ENCODE measurements around the gene ENDOU.
A peak's percentile ranks its signal among the peaks of the same experiment; 100 is the strongest.

ENDOU gene

DNA sequence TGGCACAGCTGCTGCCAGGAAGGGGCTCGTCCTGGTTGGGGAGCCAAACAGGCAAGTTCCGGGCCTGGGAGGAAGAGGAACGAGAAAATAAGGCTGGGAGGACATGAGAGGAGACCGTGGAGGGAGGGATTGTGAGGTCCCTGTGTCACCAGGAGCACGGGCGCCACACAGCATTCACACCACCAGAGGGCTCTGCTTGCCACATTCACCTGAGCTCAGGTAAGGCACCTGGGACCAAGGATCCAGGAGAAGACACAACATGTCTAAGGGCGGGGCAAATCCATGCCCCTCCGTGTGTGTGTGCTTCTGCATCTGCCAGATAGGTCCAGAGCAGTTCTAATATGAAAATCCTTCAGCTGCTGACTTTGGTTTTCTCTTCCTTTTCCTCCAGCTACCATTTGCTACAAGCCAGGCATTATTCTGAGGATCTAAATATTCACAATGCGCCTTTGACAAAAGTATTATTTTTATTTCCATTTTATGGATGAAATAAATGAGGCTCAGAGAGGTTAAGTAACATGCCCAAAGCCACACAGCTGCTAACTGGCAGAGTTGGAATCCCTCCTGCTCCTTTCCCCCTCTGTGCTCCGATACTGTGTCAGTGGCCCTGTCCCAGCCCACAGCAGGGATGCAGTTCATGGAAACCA is 18.8 kb upstream of the ENDOU start:
- no peak for DNase-seq (ENCODE audit: low read depth)

- DNase-seq (ENCODE audit: low read depth), result no peak
Observed at GRCh38 chr12:47743311-47743860, 18.1 kb upstream of the ENDOU start.

DNA sequence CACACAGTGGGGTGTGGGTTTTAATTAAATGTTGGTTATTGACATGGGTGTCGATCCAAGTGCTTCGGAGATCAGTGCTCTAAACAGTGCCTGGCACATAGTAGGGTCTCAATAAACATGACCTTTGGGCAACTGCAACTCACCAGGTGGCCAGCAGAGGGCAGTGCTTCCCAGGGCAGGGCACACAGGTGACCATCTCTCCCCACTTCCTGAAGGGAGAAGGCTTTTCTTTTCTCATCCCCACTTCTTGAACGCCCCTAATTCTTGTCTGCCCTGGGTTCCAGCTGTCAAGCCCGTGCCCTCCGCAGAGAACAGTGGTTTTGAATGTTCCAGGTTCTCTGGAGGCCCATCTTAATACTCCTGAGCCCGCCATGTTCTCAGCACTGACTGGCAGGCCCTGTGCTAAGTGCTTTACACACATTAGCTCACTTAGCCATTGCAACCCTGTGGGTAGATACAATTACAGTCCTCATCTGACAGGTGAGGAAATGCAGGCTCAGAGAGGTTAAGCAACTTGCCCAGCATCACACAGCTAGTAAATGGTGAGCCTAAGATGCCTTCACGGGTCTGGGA is 17.0 kb upstream of the ENDOU start:
- DNase-seq (ENCODE audit: low read depth), result no peak

- DNase-seq (ENCODE audit: low read depth), result no peak
Observed at GRCh38 chr12:47741340-47741703, 16.0 kb upstream of the ENDOU start.

GRCh38 chr12:47740606-47741339 is 15.5 kb upstream of the ENDOU start:
- DNase-seq (ENCODE audit: low read depth), result no peak

GRCh38 chr12:47739979-47740378 is 14.7 kb upstream of the ENDOU start:
- no peak for DNase-seq (ENCODE audit: low read depth)

- DNase-seq (ENCODE audit: low read depth), result no peak
Observed at GRCh38 chr12:47739297-47739696, 14.0 kb upstream of the ENDOU start.

DNA sequence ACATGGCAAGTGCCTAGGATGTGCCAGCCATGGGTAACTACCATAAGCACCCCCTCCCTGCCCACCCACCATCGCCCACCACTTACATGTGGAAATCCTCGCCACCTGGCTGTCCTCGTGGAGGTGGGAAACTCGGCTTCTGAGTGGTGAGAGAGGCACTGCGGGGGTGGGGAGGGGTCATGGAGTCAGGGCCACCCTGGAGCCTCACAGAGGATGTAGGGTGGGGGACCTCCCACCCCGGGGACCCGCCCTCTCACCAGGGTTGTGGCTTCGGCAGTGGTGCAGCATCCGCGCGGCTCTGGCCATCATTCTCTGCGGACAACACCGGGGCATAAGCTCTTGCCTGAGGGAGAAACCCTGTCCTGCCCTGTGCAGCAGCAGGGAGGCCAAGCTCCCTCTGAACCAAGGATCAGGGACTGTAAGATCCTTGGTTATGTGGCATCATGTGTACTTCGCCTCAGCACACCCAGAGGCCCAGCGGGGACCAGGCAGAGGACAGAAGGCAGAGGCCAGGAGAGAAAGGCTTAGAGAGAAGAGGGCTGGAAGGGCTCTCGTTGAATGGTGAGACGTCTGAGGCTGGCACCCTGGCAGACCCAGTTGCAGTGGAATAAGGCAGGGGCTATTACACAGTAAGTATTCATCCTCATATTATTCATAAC is 12.8 kb upstream of the ENDOU start:
- no peak for DNase-seq (ENCODE audit: low read depth)

DNA sequence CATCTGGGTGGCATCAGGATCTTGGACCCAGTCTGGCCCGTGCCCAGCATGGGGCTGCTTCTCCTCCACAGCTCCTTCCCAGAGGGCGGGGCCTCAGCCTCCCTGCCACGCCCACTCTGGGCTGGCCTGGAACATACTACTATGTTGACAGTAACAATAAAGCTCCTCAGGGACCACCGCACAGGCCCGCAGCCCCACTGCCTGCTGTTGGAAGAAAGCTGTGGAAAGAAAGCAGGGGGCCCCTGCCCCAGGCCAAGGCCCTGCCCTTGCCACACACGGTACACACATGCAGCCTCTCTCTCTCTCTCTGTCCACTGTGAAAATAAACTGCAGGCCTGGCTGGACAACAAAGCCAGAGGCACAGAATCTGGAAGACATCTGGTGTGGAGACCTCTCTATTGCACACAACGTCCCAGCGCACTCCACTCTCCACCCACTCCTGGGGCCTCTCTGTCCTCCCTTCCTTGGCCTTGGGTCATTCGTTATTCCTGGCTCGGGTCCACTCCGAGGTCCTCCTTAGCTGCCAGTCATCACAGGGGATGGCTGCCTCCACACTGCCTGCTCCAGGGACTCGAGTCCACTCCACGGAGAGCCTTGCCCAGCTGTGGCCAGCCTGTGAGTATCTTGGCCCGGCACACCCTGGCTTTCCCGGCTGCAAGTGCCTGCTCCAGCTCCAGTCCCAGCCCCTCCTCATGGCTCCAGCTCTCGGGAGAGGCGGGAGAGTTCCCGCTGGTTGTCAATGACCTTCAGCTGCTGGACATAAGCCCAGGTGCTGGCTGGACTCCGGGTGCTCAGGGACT is 11.8 kb upstream of the ENDOU start:
- DNase-seq (ENCODE audit: low read depth), result peak; percentile 43

DNA sequence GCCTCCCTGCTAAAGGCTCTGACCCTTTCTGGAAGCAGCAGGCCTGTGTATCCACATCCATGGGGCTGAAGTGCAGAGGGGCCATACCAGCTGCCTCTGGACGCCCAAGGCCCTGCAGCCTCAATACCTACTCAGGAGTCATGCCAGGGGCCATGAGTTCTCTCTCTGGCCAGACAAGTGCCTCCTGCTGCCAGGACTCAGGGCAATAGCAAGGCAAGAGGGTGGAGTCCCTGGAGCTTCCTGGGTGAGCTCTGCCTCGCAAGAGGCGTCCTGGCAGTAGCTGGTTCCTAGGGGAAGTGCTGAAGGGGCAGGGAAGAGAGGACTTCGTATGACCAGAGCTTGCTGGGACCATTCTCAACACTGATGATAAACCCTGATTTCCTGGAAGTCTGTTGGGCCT is 10.9 kb upstream of the ENDOU start:
- no peak for DNase-seq (ENCODE audit: low read depth)

- DNase-seq (ENCODE audit: low read depth), result no peak
Observed at GRCh38 chr12:47735649-47736048, 10.4 kb upstream of the ENDOU start.

DNA sequence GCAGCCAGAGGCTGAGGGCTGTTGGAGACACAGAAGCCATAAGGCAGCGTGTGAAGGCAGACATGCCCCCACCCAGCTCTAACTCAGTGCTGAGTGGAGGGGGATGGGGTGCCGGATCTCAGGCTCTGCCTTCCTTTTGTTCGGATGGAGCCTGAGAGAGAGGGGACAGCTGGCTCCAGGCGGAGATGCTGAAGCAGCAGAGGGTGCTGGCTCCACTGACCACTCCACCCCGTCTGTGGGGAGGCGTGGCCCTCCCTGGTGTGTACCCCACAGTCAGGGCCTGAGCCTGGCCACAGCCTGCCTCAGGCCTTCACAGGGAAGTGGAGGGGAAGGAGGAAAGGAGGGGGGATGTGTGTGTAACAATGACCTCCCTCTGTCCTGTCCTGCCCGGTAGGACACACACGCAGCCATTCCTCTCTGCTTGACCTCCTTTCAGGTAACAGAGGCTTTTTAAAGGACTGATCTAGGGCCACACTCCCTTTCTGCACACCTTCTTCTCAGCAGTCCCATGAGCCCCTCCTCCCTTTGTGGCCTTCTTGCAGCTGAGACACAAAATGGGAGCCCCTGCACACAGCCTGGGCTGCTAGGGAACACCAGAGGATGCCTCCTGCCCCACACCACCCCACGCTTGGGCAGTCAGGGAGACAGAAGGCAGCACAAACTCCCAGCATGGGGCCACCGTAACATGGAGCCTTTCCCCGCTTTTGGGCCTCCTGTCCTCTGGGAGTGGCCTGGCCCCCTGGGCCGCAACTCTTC is 9.6 kb upstream of the ENDOU start:
- DNase-seq (ENCODE audit: low read depth), result no peak

DNA sequence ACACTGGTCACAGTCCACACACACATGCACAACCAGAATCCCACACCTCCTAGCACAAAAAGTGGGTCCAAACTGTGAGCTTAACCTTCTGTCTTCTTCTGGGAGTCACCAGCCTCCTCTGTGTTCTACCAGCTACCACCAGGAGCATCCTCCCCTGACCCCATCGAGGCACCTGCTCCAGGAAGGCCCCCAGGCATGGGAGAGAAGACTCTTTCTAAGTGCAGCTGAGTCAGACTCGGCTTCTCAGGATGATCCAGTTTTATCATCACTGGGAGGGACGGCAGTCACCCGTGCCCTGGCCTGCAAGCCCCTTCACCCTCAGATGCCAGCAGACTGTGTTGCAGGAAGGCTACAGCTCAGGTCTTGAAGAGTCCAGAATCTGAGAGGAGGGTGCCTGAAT is 7.9 kb upstream of the ENDOU start:
- no peak for DNase-seq (ENCODE audit: low read depth)

DNA sequence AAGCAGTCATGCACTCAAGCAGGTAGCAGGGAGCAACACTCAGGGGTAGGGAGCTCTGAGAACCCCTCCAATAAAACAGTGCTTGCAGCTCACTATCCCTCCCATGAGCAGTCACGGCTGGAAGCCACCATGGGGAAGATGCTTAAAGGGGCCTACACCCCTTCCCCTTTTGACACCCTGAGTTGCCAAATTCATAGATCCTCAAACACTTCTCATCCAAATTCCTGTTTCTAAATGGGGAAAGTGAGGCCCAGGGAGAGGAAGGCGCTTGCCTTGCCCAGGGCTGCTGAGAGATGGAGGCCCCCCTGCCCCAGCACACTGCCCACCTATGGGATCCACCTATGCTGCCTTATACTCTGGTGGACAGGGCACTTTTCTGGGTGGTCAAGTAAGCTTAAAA is 7.2 kb upstream of the ENDOU start:
- no peak for DNase-seq (ENCODE audit: low read depth)

DNA sequence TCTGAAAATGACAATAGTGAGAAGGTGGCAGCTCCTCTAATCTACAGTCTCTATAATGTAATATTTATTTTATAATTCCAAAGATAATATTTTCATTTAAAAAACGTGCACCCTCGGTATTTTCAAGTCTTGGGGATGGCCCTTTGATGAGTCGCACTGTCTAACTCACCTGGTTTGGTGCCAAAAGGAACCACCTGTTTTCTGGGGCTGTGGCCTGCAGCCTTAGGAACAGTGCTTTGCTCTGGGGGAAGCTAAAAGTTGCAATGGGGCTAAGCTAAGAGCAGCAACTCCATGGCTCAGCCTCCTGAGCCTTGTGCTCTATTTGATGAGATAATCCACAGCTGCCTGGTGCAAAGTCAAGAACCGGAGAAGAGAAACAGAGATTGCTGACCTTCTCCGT is 6.4 kb upstream of the ENDOU start:
- no peak for DNase-seq (ENCODE audit: low read depth)

GRCh38 chr12:47730341-47730744 is 5.1 kb upstream of the ENDOU start:
- no peak for DNase-seq (ENCODE audit: low read depth)

GRCh38 chr12:47729233-47729632 is 3.9 kb upstream of the ENDOU start:
- DNase-seq (ENCODE audit: low read depth), result no peak

- DNase-seq (ENCODE audit: low read depth), result peak; percentile 77
Observed at GRCh38 chr12:47725893-47726292, 603 bp upstream of the ENDOU start.

DNA sequence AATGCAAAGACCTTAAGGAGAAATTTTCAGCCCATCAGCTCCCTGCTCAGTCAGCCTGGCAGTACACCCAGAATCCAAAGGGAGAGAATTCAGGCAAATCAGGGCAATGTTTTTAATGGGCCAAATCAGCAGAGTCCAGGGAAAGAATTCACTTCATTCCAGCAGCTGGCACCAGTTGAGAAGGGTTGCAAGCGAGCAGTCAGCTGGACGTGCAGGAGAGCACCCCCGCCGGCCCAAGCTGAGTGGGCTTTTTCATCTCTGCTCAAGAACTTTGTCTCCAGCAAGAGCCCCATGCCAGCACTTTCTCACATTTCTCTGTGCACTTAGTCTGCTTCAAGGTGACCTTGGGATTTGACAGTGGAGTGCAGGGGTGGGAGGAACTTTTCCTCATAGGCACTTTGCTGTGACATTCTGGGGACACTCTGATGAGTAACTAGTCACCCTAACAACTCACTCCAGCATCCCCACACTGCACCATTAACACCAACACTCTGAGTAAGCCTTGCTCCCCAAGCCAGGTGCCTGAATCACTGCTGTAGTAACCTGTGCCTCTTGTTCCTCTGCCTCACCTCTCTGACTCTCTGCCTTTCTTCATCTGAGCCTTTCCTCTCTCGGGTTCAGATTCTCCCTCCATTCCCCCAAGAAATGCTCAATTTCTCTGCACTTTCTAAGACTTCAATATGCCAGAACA is 2.2 kb downstream of the ENDOU start:
- no peak for DNase-seq (ENCODE audit: low read depth)

GRCh38 chr12:47722136-47722834 is 3.0 kb downstream of the ENDOU start:
- no peak for DNase-seq (ENCODE audit: low read depth)

Data from iris pigment epithelial cell (primary cell).